Measurements from ENCODE around the gene MYH15. TPM values are rescaled to one million over a fixed set of nuclear protein-coding genes. Genes with fewer than 3 reads are reported as not detected.
"Not testable (repeated sequence)": the region's sequence is repeated elsewhere in the genome, so short reads cannot be mapped to it uniquely, and the experiment has no call there.

Gene MYH15
- total RNA-seq, 1 donor: under 0.01 TPM

DNA sequence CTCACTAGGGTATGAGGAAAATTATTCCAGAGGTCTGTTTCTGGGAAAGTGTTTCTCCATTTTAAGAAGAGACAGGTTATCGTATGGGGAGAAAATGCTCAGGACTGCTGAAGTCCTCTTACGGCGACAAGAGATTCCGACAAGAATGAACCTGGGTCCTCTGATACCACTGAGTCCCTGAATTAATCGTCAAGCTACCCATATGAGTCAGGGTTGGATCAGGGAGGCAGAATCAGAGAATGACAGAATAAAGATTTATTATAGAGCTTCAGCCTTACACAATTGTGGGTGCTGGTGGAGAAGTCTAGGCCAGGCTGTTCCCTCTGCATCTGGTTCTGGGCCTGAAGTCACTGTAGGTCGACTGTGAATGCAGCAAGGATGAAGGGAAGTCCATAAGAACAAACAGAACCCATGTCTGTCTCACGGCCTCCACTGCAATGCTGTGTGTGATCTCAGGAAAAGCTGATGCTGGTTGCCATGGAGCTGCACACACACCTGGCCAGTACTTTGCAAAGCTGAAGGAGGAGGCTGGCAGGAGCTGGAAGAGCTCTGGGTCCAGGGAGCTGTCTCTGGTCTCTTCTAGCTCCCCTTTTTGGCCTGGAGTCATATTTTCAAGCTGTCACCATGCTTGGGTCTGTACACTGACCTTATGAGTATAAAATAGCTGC lies 130.1 kb downstream of the MYH15 start:
- H3K4me3 ChIP-seq (ENCODE audit: low read depth, low read length): no peak overlapping the region
- TF ChIP-seq, protein P1, sequence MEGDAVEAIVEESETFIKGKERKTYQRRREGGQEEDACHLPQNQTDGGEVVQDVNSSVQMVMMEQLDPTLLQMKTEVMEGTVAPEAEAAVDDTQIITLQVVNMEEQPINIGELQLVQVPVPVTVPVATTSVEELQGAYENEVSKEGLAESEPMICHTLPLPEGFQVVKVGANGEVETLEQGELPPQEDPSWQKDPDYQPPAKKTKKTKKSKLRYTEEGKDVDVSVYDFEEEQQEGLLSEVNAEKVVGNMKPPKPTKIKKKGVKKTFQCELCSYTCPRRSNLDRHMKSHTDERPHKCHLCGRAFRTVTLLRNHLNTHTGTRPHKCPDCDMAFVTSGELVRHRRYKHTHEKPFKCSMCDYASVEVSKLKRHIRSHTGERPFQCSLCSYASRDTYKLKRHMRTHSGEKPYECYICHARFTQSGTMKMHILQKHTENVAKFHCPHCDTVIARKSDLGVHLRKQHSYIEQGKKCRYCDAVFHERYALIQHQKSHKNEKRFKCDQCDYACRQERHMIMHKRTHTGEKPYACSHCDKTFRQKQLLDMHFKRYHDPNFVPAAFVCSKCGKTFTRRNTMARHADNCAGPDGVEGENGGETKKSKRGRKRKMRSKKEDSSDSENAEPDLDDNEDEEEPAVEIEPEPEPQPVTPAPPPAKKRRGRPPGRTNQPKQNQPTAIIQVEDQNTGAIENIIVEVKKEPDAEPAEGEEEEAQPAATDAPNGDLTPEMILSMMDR (IDR thresholded peaks at IDR 0.05; ENCODE audit: insufficient read depth, low read depth, low read length): no peak
- no peak for DNase-seq (ENCODE audit: low read depth)

DNA sequence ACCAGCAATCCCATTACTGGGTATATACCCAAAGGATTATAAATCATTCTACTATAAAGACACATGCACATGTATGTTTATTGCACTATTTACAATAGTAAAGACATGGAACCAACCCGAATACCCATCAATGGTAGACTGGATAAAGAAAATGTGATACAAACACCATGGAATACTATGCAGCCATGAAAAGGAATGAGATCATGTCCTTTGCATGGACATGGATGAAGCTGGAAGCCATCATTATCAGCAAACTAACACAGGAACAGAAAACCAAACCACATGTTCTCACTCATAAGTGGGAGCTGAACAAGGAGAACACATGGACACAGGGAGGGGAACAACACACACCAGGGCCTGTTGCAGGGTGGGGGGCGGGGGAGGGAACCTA lies 131.4 kb downstream of the MYH15 start:
- not testable (repeated sequence) for H3K4me3 ChIP-seq (ENCODE audit: low read depth, low read length); DNase-seq (ENCODE audit: low read depth)

DNA sequence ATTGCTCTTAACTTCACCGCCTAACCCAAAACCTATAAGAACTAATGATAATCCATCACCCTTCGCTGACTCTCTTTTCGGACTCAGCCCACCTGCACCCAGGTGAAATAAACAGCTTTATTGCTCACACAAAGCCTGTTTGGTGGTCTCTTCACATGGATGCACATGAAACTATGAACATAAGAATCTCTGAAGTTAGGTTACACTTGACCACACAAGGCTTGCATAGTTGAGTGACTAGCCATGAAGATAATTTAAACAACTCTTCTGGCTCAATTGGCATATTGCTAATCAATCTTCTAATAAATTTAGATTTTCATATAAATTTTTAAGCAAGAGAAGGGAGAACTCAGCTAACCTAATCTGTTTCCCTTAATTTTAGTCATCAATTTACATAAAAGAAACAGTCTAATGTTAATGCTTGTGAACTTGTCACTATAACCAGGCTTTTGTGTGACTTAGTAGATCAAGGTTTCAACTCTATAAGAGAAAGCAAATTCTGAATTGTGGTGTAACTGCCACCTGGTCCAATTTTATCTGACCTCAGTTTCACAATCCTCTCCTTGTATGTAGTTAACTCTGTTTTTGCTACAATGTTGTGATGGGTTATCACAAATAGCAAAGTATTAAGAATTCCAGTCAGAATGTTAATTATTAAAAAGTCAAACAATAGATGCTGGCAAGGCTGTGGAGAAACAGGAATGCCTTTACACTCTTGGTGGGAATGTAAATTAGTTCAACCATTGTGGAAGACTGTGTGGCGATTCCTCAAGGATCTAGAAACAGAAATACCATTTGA lies 132.0 kb downstream of the MYH15 start:
- TF ChIP-seq, protein P1 (IDR thresholded peaks at IDR 0.05; ENCODE audit: insufficient read depth, low read depth, low read length): no peak
- DNase-seq (ENCODE audit: low read depth): no peak

DNA sequence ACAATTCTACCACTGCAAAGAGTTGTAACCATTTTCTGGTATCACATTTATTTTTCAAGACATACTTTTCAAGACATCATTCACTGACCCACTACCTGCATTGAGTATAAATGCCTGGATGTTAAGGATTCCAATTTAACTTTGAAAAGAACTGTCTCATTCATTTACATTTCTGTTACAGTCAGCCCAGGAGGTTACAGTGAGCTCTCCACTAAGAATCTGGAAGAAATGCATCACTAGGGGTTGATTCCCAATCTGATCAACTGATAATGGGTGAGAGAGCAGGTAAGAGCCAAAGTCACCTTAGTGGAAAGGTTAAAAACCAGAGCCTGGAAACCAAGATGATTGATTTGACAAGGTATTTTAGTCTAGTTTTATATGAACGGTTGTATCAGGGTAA lies 133.0 kb downstream of the MYH15 start:
- TF ChIP-seq, protein P1 (IDR thresholded peaks at IDR 0.05; ENCODE audit: insufficient read depth, low read depth, low read length): no peak

More for the DNA sequence above, 132.0 kb downstream of the MYH15 start:
- no peak overlapping the region for H3K4me3 ChIP-seq (ENCODE audit: low read depth, low read length)

DNA sequence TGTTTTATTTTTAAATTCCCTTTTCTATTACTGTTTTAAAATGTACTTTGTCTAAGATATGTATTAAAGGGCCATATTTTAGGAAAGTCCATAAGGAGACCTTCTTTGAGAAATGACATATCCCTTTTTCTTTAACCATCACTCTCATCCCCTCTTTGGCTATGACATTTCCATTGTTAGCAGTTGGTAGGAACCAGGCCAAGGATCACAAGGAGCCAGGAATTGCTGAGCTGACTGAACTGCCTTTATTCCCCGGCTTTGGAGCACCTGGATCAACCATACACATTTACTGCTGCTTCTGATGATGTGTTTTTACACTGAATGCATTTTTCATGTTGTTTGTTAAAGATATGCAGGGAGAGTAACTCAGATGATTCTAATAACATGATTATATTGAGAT lies 134.4 kb downstream of the MYH15 start:
- TF ChIP-seq, protein P1 (IDR thresholded peaks at IDR 0.05; ENCODE audit: insufficient read depth, low read depth, low read length): no peak
- no peak overlapping the region for H3K4me3 ChIP-seq (ENCODE audit: low read depth, low read length)

More for the DNA sequence above, 133.0 kb downstream of the MYH15 start:
- no peak overlapping the region for H3K4me3 ChIP-seq (ENCODE audit: low read depth, low read length)
- no peak for DNase-seq (ENCODE audit: low read depth)

DNA sequence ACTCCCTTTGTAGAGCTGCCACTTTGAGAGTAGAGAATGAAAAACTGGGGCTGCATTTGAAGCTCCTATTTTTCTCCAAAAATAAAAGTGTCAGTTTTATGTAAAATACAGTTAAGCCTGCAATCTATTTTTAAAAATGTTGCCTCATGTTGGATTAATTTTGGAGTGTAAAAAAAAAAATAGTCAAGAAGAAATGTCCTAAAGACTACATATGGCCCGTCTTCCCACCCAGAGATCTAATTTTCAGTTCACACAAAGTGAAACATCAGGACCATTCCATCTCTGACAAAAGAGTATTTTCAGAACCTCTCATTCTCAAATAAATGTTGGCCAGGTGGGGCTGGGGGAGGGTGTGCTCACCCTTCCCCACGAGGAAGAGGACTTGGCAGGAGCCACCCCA lies 151.4 kb downstream of the MYH15 start:
- TF ChIP-seq, protein P1 (IDR thresholded peaks at IDR 0.05; ENCODE audit: insufficient read depth, low read depth, low read length): no peak
- H3K4me3 ChIP-seq (ENCODE audit: low read depth, low read length): no peak overlapping the region
- no peak for DNase-seq (ENCODE audit: low read depth)

More for the DNA sequence above, 134.4 kb downstream of the MYH15 start:
- no peak for DNase-seq (ENCODE audit: low read depth)

DNA sequence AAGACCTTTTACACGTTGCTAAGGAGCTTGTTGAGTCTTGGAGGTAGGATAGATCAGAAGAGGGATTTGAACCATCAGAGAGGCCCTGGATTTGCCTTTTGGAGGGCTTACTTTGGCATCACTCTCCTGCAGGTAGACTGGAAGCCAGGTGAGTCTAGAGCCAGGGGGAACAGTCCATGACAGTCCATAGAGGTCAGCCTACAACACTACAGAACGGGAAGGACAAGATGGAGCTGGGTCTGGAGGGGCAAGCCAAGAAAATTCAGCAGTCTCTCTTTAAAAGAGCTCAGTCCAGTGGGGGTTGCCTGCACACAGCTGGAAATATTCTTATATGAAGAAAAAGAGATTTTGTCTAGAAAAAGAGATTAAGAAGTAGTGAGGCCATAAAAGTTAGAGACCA lies 153.4 kb downstream of the MYH15 start:
- DNase-seq (ENCODE audit: low read depth): no peak
- no peak overlapping the region for H3K4me3 ChIP-seq (ENCODE audit: low read depth, low read length)
- TF ChIP-seq, protein P1 (IDR thresholded peaks at IDR 0.05; ENCODE audit: insufficient read depth, low read depth, low read length): no peak
